Stimulated activated CD4-positive, alpha-beta T cell treated with anti-CD3 and anti-CD28 coated beads, Interleukin-2, amount 100 ng/mL, for 24 hours (primary cell): ENCODE results near the gene GPR173.

Experiments used
- DNase-seq, 2 donors: peaks; one replicate each; pipeline ENCODE4 v3.0.0-alpha.2; 2020

Gene GPR173

DNA sequence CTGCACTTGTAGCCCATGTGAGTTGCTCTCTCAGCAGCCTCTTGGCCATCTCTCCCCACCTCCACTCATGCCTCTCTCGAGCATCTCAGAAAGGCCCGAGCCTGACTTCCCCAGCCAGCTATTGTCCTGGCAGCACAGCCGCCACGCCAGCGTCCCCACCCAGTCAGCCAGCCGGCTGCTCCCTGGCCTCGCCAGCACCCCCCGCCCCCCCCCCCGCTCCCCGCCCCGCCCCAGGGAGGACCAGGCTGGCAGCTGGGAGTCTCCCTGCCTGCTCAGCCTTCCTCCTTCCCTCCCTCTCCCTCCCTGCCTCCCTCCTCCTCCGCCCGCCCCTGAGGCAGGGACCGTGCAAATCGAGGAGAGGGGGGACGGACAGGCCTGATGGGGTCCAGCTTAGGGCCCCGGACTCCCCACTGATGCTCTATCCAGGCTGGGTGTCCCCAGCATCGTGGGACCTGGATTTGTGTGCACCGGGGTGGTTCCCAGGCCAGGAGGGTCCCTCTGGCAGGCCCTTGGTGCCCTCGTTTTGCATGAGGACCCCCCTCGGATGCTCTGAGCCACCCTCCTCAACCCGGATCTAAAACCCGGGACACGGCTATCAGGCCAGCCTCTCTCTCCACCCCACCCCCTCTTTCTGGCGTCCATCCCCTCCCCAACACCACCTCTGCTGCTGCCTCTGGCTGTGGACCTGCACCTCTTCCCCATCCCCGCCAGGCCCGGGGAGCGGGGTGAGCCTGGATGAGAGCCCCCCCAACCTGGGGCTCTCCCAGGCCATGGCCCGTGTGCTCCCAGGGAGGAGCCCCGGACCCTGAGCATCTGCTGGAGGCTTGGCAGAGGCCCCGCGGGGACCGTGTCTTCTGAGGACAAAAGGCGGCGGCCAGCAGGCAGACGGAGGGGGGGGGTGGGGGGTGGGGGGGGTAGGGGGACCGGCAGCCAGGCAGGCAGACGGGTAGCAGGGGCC lies at the start of gene GPR173:
GPR173 (plus strand) TSS at position 621 of the 958 bp plus-strand sequence. CDS start 27,833 bp downstream, outside the sequence.
- no peak for DNase-seq

DNA sequence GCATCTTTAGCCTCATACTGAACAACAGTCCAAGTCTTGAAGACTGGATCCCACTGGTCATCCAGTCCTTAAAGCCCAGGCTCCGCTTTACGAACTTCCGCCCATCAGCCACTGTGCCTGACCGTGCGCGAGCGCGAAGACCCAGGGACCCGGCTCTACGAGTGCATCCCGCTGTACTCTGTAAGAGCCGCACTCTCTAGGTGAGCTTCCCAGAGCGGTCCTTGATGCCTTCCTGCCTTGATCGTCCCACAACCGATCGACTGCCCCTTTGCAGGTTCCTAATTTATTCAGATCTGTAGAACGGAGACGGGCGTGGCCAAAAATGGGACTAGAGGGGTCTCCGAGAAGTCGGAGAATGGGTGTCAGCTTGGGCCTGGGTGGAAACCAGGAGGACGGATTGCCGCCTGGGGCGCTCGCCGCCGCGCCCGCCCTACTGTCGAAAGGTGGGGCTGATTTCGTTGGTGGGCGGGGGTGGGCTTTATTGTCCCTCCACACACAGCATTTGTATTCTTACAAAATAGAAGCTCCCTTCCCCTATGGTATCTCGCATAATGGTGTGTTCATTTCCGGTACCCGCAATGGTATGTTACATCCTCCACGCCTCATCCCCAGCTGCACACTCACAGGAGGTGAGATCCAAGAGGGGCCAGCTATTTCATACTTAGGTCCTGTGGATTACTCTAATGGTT lies 48.0 kb upstream of the GPR173 start:
- DNase-seq = no peak

DNA sequence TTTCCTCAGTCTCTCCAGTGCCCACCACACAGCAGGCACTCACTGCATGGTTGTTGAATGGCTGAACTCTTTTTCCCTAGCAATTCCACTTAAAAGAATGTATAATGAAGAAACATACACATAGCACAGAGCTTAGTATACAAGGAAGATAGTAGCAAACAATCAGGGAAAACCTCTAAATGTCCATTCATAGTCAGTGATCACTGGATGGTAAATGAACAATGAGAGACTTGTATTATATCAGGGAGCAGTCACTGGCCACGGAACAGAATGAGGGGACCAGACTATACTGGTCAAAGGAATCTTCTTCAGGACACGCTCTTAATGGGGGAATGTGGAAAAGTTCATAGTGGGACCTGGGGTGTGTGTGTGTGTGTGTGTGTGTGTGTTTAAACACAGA lies 46.6 kb upstream of the GPR173 start:
- DNase-seq = no peak

DNA sequence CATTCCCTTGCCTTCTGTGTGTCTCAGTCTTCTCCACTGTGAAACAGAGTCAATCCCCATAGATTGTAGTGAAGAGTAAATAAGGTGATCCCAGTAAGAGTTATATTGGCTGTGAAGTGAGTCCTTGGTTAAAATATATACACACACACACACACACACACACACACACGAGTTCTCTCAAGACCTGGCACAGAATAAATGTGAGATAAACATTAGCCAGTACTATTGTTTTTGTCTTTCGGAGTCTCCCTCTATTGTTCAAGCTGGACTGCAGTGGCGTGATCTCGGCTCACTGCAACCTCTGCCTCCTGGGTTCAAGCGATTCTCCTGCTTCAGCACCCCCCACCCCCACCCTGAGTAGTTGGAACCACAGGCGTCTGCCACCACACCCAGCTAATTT lies 45.5 kb upstream of the GPR173 start:
- DNase-seq = no peak

- DNase-seq = no peak
Measured at GRCh38 chrX:53004038-53004437, 44.6 kb upstream of the GPR173 start.

DNA sequence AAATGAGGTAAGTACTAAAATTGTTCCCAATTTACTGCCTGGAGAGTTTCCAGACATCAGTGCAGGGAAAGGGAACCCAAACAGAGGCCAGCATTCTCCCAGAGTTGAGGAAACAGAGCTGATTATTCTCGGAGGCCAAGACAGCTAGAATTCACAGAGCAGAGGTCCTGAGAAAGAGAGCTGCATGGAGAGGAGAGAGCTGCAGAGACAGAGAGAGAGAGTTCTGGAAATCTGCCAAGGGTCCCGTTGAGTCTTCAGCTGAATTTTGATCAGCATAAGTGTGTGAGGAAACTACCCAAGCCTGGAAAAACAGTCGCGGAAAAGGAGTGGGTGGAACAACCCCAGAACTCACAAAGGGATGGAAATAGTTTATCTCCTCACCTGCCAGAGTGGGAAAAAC lies 43.8 kb upstream of the GPR173 start:
- no peak for DNase-seq

DNA sequence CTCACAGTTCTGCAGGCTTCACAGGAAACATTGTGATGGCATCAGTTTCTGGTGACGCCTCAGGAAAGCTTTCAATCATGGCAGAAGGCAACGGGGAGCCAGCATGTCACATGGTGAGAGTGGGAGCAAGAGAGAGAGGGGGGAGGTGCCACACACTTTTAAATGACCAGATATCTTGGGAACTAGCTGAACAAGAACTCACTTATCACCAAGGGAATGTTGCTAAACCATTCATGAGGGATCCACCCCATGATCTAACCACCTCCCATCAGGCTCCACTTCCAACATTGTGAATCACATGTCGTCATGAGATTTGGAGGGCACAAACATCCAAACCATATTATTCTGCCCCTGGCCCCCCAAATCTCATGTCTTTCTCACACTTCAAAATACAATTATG lies 43.3 kb upstream of the GPR173 start:
- no peak for DNase-seq

GRCh38 chrX:53009032-53009431 lies 39.6 kb upstream of the GPR173 start:
- no peak for DNase-seq

- no peak for DNase-seq
Measured at GRCh38 chrX:53013291-53013690, 35.3 kb upstream of the GPR173 start.

- no peak for DNase-seq
Measured at GRCh38 chrX:53018627-53019026, 30.0 kb upstream of the GPR173 start.

GRCh38 chrX:53022381-53022780 lies 26.2 kb upstream of the GPR173 start:
- no peak for DNase-seq

- DNase-seq = no peak
Measured at GRCh38 chrX:53028678-53029077, 19.9 kb upstream of the GPR173 start.

DNA sequence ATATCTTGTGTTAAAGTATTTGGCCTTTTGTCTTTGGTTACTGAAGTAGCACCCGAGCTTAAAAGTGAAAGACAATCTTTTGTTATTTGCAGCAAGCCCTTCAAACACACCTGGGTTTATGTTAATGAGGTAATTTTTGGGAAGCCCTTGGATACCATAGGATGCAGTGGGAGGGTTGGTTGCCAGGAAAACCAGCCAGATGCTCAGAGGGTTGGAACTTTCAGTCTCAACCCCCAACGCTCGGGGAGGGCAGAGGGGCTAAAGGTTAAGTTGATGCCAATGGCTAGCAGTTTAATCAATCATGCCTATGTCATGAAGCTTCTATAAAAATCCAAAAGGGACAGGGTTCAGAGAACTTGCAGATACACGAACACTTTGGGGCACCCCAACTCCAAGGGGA lies 17.2 kb upstream of the GPR173 start:
- DNase-seq = no peak

DNA sequence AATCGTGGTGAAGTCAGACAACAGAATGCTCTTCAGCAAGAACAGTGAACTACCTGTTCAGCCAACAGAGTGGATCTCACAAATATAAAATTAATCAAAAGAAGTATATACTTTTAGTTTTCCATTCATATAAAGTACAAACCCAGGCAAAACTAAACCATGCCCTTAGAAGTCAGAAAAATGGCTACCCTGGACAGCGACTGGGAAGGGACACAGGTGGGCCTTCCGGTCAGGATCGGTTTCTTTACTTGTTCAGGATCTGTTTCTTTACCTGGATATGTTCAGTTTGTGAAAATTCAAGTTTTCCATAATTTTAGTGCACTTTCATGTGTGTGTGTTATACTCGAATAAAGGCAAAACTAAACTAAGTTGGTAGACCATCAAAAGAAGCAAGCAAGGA lies 12.4 kb upstream of the GPR173 start:
- DNase-seq = no peak

DNA sequence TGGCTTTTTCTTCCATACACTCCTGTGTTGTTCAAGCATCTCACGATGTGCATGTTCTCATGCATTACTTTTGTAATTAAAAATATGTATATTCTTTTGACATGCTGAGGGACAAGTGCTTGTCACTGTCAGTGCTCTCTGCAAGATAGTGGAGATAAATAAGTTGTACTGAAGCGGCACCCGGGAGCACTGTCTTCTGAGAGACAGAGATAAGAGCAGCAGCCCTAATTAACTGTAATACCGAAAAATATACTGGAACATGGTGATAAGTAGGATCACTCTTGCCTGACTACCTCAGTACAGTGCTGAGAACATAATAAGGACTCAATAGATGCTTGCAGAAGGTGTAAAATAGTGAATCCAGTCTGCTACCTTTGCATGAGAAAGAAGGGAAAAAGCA lies 9.4 kb upstream of the GPR173 start:
- DNase-seq = no peak

- DNase-seq = no peak
Measured at GRCh38 chrX:53044995-53045394, 3.6 kb upstream of the GPR173 start.

- DNase-seq = no peak
Measured at GRCh38 chrX:53047228-53047627, 1.4 kb upstream of the GPR173 start.

DNA sequence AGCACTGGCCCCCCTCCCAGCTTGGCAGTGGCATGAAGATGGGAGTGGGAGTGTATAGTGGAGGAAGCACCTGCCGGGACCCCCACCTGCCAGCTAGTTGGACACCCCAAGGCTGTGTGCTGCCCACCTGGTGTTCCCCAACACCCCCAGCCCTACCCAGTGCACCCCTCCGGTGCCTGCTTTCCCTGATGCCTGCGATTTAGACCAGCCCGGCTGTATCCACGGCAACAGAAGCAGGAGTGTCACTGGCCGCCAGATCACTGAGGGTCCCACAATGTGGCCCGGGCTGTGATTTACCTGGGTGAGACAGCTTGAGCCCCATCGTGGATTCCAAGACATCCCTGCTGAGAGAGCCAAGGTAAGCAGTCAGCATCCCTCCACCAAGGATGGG lies 533 bp downstream of the GPR173 start:
- DNase-seq = no peak

GRCh38 chrX:53050841-53051240 lies 2.3 kb downstream of the GPR173 start:
- DNase-seq = no peak

DNA sequence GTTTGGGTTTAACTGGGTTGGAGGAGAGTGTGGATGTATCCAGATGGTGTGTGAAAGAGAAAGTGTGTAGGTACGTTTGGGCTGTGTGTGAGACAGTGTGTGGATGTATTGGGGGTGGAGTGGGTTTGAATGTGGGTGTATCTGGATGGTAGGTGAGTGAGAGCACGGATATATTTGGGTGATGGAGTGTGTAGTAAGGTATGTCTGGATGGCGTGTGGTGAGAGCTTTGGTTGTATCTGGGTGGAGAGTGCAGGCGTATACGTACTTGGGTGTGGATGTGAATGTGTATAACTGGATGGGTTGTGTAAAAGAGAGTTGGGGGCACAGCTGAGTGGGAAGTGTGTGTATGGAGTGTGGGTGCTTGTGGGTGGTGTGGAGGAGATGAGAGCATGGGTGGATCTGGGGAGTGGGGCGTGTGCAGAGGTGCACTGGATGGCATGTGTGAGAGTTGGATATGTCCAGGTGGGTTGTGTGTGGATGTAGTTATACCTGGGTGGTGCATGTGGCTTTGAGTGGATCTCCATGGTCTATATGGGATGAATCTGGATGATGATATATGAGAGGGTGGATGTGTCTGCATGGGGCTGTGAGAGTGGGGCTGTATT lies 6.8 kb downstream of the GPR173 start:
- no peak for DNase-seq

DNA sequence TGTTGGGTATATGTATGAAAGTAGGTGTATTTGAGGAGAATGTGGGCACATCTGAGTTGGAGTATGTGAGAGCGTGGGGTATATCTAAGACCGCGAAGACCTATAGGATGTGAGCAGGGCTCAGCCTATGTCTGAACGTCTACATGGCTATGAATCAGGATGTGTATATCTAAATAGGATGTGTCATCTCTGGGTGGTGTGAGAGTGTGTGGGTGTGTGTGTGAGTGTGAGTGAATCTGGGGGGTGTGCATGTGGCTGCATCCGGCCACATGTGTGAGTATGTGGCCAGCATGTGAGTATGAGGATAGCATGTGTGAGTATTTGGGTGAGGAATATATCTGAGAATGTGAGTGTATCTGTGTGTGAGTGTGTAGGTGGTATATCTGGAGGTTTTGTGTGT lies 7.7 kb downstream of the GPR173 start:
- no peak for DNase-seq

DNA sequence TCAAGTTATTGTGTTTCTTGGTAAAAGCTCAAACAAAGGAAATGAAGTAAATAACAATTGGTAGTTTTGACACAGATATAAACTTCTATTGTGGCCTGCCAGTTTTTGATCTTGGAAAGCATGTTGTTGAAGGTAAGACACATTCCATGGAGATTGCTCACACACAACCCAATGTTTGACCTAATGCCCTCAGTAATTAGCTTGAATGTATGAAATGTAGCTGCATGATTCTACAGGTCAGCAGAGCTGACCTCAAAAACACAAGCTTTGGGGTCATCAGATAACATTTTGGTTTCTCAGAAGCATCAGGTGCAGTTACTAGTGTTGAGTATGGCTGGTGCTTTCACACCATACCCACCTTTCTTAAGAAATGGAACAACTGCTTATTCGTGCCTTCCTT lies 16.5 kb downstream of the GPR173 start:
- DNase-seq = no peak

DNA sequence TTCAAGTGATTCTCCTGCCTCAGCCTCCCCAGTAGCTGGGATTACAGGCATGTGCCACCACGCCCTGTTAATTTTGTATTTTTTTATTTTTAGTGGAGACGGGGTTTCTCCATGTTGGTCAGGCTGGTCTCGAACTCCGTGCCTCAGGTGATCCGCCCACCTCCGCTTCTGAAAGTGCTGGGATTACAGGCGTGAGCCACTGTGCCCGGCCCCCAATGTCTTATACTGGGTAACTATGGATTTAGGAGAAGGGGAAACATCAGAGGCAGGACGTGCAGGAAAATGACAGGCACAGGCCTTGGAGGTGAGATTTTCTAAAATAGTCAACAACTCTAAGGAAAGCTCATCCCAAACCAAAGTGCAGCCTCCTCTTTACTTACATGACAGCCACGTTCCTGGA lies 22.5 kb downstream of the GPR173 start:
- no peak for DNase-seq
